Keratinocyte (primary cell): Measurements from ENCODE around the gene RCAN2.

ENCODE experiments used
- CTCF ChIP-seq, 3 experiments: IDR thresholded peaks in 1 of 3; conservative IDR thresholded peaks in 1 of 3; optimal IDR thresholded peaks in 1 of 3; 2 replicates in 2 of 3; 3 replicates in 1 of 3; pipeline versions ENCODE3 to v1.5.1; 2011; ENCODE audit warnings: low read length in 3 of 3, mild to moderate bottlenecking in 3 of 3, moderate library complexity in 2 of 3, control low read depth in 1 of 3, inconsistent platforms in 1 of 3; ENCODE audit not compliant: insufficient read depth in 2 of 3; ENCODE audit errors: extremely low read depth in 1 of 3
- EZH2 ChIP-seq: IDR thresholded peaks from one replicate; pipeline ENCODE4 v1.6.1; 2012; ENCODE audit warnings: inconsistent platforms, mild to moderate bottlenecking, low read length, moderate library complexity

GRCh38 chr6:46502486-46503119 lies 11.4 kb upstream of the RCAN2 start:
- TF ChIP-seq EZH2 (no peak), CTCF (optimal IDR thresholded peaks at IDR 0.05 in 1 of 3, IDR thresholded peaks at IDR 0.05 in 1 of 3, conservative IDR thresholded peaks at IDR 0.05 in 1 of 3; ENCODE audit: extremely low read depth in 1 of 3, insufficient read depth in 2 of 3, low read length in 3 of 3) (no peak)
